Colon (tissue), 2 donors: ENCODE data around the gene STRIP1.

ENCODE experiments used
- FAIRE-seq: peaks from 2 replicates; lab custom pipeline; 2012; peaks lifted over from hg19 to GRCh38; lab: Jason Lieb, UNC
- donor health status: control.
- donor health status: control.

The STRIP1 gene

DNA sequence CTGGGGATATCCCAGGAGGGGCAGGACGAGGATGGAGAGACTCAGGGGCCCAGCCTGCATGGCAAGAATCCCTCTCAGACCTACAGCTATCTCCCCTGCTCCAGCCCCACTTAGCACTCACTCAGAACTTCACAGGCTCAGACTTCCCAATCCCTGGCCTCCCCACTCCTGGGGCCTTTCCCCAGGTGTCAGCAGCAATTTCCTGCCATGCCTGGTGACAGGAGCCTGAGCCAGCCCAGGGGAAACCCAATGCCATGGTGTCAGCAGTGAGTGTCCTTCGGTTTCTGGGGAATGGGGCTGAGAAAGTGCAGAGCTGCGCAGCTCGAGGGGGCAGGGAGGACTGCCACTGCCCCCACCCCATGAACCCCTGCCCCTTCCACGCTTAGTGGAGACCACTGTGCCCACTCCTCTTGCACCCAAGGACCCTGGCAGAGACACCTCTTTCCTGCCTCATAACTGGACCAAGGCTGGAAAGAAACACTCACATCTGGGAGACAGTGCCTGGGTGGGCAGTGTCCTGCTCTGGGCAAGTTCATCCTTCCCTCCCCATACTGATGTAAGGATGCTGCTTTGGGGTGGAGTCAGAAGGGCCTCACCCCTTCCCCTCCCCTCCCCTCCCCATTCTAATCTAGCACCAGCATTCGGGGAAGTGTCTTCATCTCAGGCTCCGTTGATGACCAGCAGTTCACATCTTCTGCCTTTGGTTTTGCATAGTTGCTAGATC is 60.7 kb downstream of the STRIP1 start:
- FAIRE-seq: no peak

DNA sequence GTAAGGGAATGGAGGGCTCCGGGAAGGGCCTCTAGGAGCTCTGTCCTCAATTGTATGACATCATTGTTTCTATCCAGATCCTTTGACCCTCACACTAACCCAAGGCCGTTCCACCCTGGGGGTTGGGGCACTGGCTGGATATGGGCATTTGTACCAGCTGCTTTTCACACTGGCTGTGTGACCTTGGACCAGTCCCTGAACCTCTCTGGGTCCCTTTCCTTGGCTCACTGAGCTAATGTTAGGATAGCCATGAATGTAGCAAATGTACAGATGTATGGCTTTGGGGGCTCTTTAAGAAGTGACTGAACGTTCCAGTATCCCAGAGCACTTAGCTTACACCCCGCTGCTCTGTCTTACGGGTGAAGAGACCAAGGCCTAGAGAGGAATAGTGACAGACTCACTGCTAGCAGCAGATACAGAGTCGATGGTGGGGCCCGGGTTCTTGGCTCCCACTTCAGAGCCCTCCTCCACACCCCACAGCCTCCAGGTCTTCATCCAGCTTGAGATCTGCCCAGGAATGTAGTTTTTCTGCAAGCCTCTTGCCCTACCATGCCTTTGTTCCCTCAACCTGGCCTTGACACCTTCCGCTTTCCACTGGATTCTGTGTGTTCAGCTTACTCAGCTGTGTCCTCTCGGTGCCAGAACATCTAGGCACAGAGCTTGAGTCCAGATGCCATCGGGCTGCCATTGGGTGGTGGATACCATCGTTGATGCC is 63.2 kb downstream of the STRIP1 start:
- no peak for FAIRE-seq

DNA sequence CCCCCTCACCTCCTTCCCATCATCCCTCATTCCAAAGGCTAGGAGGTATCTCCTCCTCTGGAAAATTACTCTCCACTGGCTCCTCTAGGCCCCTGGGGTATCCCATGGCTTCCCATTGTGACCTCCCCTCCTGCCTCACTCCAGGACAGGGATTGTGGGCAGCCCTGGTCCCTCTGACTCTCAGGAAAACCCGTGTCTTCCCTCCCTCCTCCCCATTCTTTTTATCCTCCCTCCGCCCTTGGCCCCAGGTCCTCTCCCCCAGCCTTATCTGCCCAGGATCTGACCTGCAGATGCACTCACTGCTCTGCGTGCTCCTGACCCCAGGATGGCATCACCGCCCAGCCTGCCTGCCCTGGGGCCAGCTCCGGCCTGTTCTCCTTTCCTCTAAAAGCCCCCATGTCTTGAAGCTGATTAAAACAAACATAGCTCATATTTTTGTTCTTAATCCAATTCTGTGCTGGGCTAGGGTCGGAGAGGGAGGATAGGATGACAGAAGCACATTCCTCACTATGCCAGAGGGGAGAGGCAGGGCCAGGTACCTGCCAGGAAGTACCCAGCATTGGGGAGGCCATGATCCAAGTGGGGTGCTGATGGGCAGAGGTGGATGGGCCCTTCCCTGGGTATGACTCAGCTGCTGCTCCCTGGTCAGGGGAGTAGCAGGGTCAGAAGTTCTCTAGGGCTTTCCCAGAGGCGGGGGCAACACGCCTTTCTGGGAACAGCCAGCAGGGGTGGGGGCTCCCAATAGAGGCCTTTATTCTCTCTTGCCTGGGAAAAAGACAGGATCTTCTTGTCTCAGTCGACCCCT is 64.0 kb downstream of the STRIP1 start:
- no peak for FAIRE-seq

DNA sequence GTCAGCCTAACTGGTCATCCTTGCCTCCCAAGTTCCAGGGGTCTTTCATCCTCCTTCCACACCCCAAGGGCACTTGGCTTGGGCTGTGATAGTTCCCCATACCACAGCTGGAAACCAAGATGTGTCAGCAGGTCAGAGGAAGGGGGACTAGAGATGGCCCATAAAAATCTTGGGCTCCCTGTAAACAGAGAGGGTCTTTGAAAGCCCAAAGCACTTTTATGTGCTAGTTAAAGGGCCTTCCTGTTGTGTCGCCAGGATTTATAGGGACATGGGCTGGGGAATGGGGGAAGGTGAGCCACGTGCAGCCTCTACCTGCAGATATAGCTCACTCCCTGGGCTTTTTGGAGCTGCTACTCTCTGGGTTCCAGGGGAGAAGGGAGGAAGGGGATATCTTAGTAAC is 65.9 kb downstream of the STRIP1 start:
- no peak for FAIRE-seq

DNA sequence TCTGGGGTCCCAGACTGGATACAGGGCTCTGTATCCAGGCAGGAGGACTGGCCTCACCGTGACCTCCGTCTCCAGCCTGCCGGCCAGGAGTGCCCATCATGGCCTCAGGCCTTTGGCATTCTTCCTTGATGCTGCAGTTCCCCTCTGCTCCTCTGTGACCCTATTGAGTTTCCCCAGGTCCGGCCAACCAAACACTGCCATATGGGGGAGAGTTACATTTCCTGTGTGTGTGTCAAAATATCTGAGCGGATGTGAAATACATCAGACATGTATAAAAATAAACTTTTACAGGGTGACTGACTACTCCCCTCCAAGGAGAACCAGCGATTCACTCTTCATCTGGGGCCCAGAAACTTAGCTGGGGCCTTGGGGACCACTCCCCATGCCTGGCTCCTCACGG is 67.7 kb downstream of the STRIP1 start:
- FAIRE-seq: no peak
